ENCODE data around the gene KAT6B. TPM values are rescaled to one million over a fixed set of nuclear protein-coding genes. Genes with fewer than 3 reads are reported as not detected.

KAT6B gene
- total and polyA plus RNA-seq, 2 of the 8 experiments (the other 6 are each of a cell fraction or from before 2014, with no cell fraction given) = 7.3 to 30.8 TPM

- TF ChIP-seq RXRA (IDR thresholded peaks at IDR 0.05; ENCODE audit: insufficient read depth, low read depth, low read length) (no peak), YY1 (IDR thresholded peaks at IDR 0.05; ENCODE audit: low read depth, low read length) (no peak), ZNF274 (IDR thresholded peaks at IDR 0.05; ENCODE audit: borderline replicate concordance, extremely low read depth, low read length) (no peak), POLR2A (IDR thresholded peaks at IDR 0.05; ENCODE audit: control extremely low read depth in 1 of 2, low read depth in 2 of 2, low read length in 2 of 2) (no peak)
These were observed 9.4 kb upstream of the KAT6B start (continued) for GRCh38 chr10:74816824-74817498.

Measured in H1 (cell line).